Hepatocyte (in vitro differentiated cells): ENCODE data around the gene STK40. TPM values are rescaled to one million over a fixed set of nuclear protein-coding genes. Genes with fewer than 3 reads are reported as not detected.

Experiments used
- DNase-seq: peaks from one replicate; pipeline ENCODE4 v3.0.0-alpha.2; 2016; ENCODE audit warnings: low spot score
- H2AFZ ChIP-seq: fragments of 200-600 bp; sonication (generic); 2 replicates; pipeline ENCODE4 v1.6.0; 2016; ENCODE audit warnings: antibody characterized with exemption, mild to moderate bottlenecking
- H3K27ac ChIP-seq: fragments of 200-600 bp; sonication (generic); 2 replicates; pipeline ENCODE4 v1.5.1; 2016; ENCODE audit warnings: mild to moderate bottlenecking
- H3K27me3 ChIP-seq: fragments of 200-600 bp; sonication (generic); 2 replicates; pipeline ENCODE4 v1.6.1; 2016
- H3K36me3 ChIP-seq: fragments of 200-600 bp; sonication (generic); replicated peaks from 2 replicates; pipeline ENCODE4 v1.5.1; 2016; ENCODE audit warnings: low read depth; ENCODE audit not compliant: insufficient read depth
- H3K4me1 ChIP-seq: fragments of 200-600 bp; sonication (generic); 2 replicates; pipeline ENCODE4 v1.5.1; 2016; ENCODE audit warnings: mild to moderate bottlenecking, moderate library complexity; ENCODE audit not compliant: insufficient read depth
- H3K4me2 ChIP-seq: fragments of 200-600 bp; sonication (generic); 2 replicates; pipeline ENCODE4 v1.6.0; 2016
- H3K4me3 ChIP-seq: fragments of 200-600 bp; sonication (generic); 2 replicates; pipeline ENCODE4 v1.5.1; 2016; ENCODE audit warnings: mild to moderate bottlenecking
- H3K79me2 ChIP-seq: fragments of 200-600 bp; sonication (generic); 2 replicates; pipeline ENCODE4 v1.6.0; 2017; ENCODE audit warnings: mild to moderate bottlenecking
- H3K9me2 ChIP-seq: fragments of 200-600 bp; sonication (generic); replicated peaks from 2 replicates; pipeline ENCODE4 v1.6.0; 2017; ENCODE audit warnings: mild to moderate bottlenecking; ENCODE audit not compliant: insufficient read depth
- H3K9me3 ChIP-seq: fragments of 200-600 bp; sonication (generic); 2 replicates; pipeline ENCODE4 v1.5.1; 2016; ENCODE audit warnings: low read depth, mild to moderate bottlenecking
- H4K20me1 ChIP-seq: fragments of 200-600 bp; sonication (generic); 2 replicates; pipeline ENCODE4 v1.6.0; 2016; ENCODE audit warnings: mild to moderate bottlenecking; ENCODE audit not compliant: insufficient read depth, poor library complexity, severe bottlenecking
- WGBS: methylation state at CpG from one replicate; pipeline ENCODE4 v1.1.6; 2016; ENCODE audit warnings: low lambda C conversion rate; ENCODE audit errors: missing lambda C conversion rate; 5-methylcytosine and 5-hydroxymethylcytosine counted together
- polyA plus RNA-seq: library from polyadenylated mRNA; unstranded; fragments of >200 nt; fragmentation: Nextera tagmentation; extraction: Ambion mirVana; gene quantifications from 2 replicates; pipeline ENCODE4 v1.2.1, GENCODE V29; 2016
- small RNA-seq: library from RNA; depleted of rRNA; stranded (forward); fragments of <200 nt; gene quantifications from one replicate; pipeline ENCODE3, GENCODE V24; 2014
- total RNA-seq: library from RNA; depleted of rRNA; stranded (reverse); fragments of >200 nt; gene quantifications from 2 replicates; pipeline ENCODE4 v1.2.3, GENCODE V29; 2014
- TF ChIP-seq, protein P1 (sequence below): fragments of 200-600 bp; sonication (generic); IDR thresholded peaks from 2 replicates; pipeline ENCODE4 v1.5.1; 2016; ENCODE audit warnings: antibody characterized with exemption, mild to moderate bottlenecking; ENCODE audit not compliant: poor library complexity

The STK40 gene
- total and polyA plus RNA-seq, 2 experiments from 2014 or later = 30.7 to 56.3 TPM

- no peak for DNase-seq
- H3K9me2 ChIP-seq = no peaks in the 10 kb centered on the region
- H3K4me2 ChIP-seq = no peak overlapping the region
- H3K27me3 ChIP-seq = no peaks in the 10 kb centered on the region
- TF ChIP-seq, protein P1, sequence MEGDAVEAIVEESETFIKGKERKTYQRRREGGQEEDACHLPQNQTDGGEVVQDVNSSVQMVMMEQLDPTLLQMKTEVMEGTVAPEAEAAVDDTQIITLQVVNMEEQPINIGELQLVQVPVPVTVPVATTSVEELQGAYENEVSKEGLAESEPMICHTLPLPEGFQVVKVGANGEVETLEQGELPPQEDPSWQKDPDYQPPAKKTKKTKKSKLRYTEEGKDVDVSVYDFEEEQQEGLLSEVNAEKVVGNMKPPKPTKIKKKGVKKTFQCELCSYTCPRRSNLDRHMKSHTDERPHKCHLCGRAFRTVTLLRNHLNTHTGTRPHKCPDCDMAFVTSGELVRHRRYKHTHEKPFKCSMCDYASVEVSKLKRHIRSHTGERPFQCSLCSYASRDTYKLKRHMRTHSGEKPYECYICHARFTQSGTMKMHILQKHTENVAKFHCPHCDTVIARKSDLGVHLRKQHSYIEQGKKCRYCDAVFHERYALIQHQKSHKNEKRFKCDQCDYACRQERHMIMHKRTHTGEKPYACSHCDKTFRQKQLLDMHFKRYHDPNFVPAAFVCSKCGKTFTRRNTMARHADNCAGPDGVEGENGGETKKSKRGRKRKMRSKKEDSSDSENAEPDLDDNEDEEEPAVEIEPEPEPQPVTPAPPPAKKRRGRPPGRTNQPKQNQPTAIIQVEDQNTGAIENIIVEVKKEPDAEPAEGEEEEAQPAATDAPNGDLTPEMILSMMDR = no peak
- no peaks in the 10 kb centered on the region for H3K9me3 ChIP-seq
- WGBS = 84% methylated on average over 2 of the region's 2 CpGs
- H3K4me1 ChIP-seq = no peaks in the 10 kb centered on the region
- H4K20me1 ChIP-seq = no peaks in the 10 kb centered on the region
- peaks cover 5% of the 10 kb centered on the region for H3K36me3 ChIP-seq
- H3K4me3 ChIP-seq = no peak overlapping the region
- no peak overlapping the region for H3K27ac ChIP-seq
- H3K79me2 ChIP-seq = peaks cover 11% of the 10 kb centered on the region
- no peak overlapping the region for H2AFZ ChIP-seq
Observed at GRCh38 chr1:36295390-36295789, 90.3 kb downstream of the STK40 start.

Small RNA genes within 50 kb of the gene (small RNA-seq; reads per million reads assigned to genes)
- gene RNU4-27P (not detected), gene SNORA63C (1.1 reads per million, percentile 75 among the genes with 10 or more reads in this experiment)

Other genes starting within 250 kb of the STK40 start
- 128 and 139 TPM in 2 replicates for gene TRAPPC3, start 236.4 kb downstream of the STK40 start, total RNA-seq
- 131 and 148 TPM in 2 replicates for gene TRAPPC3, start 236.4 kb downstream of the STK40 start, polyA plus RNA-seq
- gene MAP7D1, start 229.8 kb downstream of the STK40 start, total RNA-seq = 46.0 and 48.4 TPM in 2 replicates
- 84.7 and 97.8 TPM in 2 replicates for gene MAP7D1, start 229.8 kb downstream of the STK40 start, polyA plus RNA-seq
- gene THRAP3, start 161.5 kb downstream of the STK40 start, total RNA-seq = 82.7 and 84.6 TPM in 2 replicates
- gene THRAP3, start 161.5 kb downstream of the STK40 start, polyA plus RNA-seq = 45.8 and 50.0 TPM in 2 replicates
- 2.9 and 4.6 TPM in 2 replicates for gene SH3D21, start 79.6 kb downstream of the STK40 start, total RNA-seq
- 2.6 and 4.7 TPM in 2 replicates for gene SH3D21, start 79.6 kb downstream of the STK40 start, polyA plus RNA-seq
- gene EVA1B, start 62.3 kb downstream of the STK40 start, total RNA-seq = 67.2 and 82.2 TPM in 2 replicates
- gene EVA1B, start 62.3 kb downstream of the STK40 start, polyA plus RNA-seq = 67.1 and 68.7 TPM in 2 replicates
- 9.4 and 10.4 TPM in 2 replicates for gene LSM10, start 12.0 kb upstream of the STK40 start, total RNA-seq
- gene LSM10, start 12.0 kb upstream of the STK40 start, polyA plus RNA-seq = 54.6 and 63.9 TPM in 2 replicates
- 5.8 and 9.3 TPM in 2 replicates for gene OSCP1, start 64.5 kb upstream of the STK40 start, total RNA-seq
- gene OSCP1, start 64.5 kb upstream of the STK40 start, polyA plus RNA-seq = 5.8 and 7.6 TPM in 2 replicates
- gene MRPS15, start 78.5 kb upstream of the STK40 start, total RNA-seq = 63.2 and 77.4 TPM in 2 replicates
- gene MRPS15, start 78.5 kb upstream of the STK40 start, polyA plus RNA-seq = 127 and 136 TPM in 2 replicates
- gene CSF3R, start 97.0 kb upstream of the STK40 start, total RNA-seq = 11.6 and 19.7 TPM in 2 replicates
- 22.3 and 31.1 TPM in 2 replicates for gene CSF3R, start 97.0 kb upstream of the STK40 start, polyA plus RNA-seq